HepG2 (cell line): Measurements from ENCODE around the gene HAUS1. TPM values are rescaled to one million over a fixed set of nuclear protein-coding genes. Genes with fewer than 3 reads are reported as not detected.

Experiments
- BHLHE40 ChIP-seq: IDR thresholded peaks from 2 replicates; pipeline ENCODE4 v1.6.1; 2011; ENCODE audit warnings: low read length, improper control_type of control experiment
- BRD4 ChIP-seq: sonication (generic); formaldehyde crosslinking; IDR thresholded peaks from 2 replicates; pipeline ENCODE4 v1.4.0; 2020; ENCODE audit warnings: missing genetic modification reagents
- HOMEZ ChIP-seq: IDR thresholded peaks from 2 replicates; pipeline ENCODE4 v1.6.1; 2016; ENCODE audit warnings: low read depth
- KDM3A ChIP-seq: IDR thresholded peaks from 2 replicates; pipeline ENCODE4 v1.6.1; 2018; ENCODE audit warnings: low read depth, missing compliant biosample characterization
- MED13 ChIP-seq: sonication (generic); formaldehyde crosslinking; IDR thresholded peaks from 2 replicates; pipeline ENCODE4 v1.5.0; 2020; ENCODE audit warnings: missing genetic modification reagents
- MTF1 ChIP-seq: sonication (generic); formaldehyde crosslinking; IDR thresholded peaks from 2 replicates; pipeline ENCODE4 v1.5.0; 2020; ENCODE audit warnings: missing genetic modification reagents
- NFKBIZ ChIP-seq: IDR thresholded peaks from 2 replicates; pipeline ENCODE4 v1.6.1; 2018; ENCODE audit warnings: missing genetic modification reagents, missing compliant biosample characterization
- PLRG1 ChIP-seq: fragments of 450-650 bp; conservative IDR thresholded peaks from 2 replicates; pipeline ENCODE4 v1.6.1; 2016
- PPARG ChIP-seq: conservative IDR thresholded peaks from 2 replicates; pipeline ENCODE4 v1.6.1; 2016; ENCODE audit warnings: missing biosample characterization, missing genetic modification reagents
- RAD21 ChIP-seq: fragments of 450-650 bp; formaldehyde crosslinking; IDR thresholded peaks from 2 replicates; pipeline ENCODE4 v1.5.0; 2020; ENCODE audit warnings: mild to moderate bottlenecking
- RFXAP ChIP-seq: sonication (generic); formaldehyde crosslinking; IDR thresholded peaks from 2 replicates; pipeline ENCODE4 v1.4.0; 2020; ENCODE audit warnings: missing genetic modification reagents, borderline replicate concordance
- SATB2 ChIP-seq: sonication (generic); formaldehyde crosslinking; IDR thresholded peaks from 2 replicates; pipeline ENCODE4 v1.5.0; 2020; ENCODE audit warnings: missing genetic modification reagents
- SIX4 ChIP-seq: sonication (generic); formaldehyde crosslinking; IDR thresholded peaks from 2 replicates; pipeline ENCODE4 v1.4.0; 2020; ENCODE audit warnings: missing genetic modification reagents
- SPEN ChIP-seq: sonication (generic); formaldehyde crosslinking; IDR thresholded peaks from 2 replicates; pipeline ENCODE4 v1.5.1; 2020; ENCODE audit warnings: low read depth, mild to moderate bottlenecking, missing genetic modification reagents
- THAP7 ChIP-seq: sonication (generic); formaldehyde crosslinking; IDR thresholded peaks from 2 replicates; pipeline ENCODE4 v1.8.1; 2023; ENCODE audit warnings: mild to moderate bottlenecking, missing genetic modification reagents
- THRA ChIP-seq: sonication (generic); formaldehyde crosslinking; IDR thresholded peaks from 2 replicates; pipeline ENCODE4 v1.4.0; 2020; ENCODE audit warnings: missing genetic modification reagents, borderline replicate concordance
- TP53 ChIP-seq: sonication (generic); formaldehyde crosslinking; conservative IDR thresholded peaks from 2 replicates; pipeline ENCODE4 v1.4.0; 2020; ENCODE audit warnings: missing genetic modification reagents
- USF2 ChIP-seq, 2 experiments: sonication (generic) in 1 of 2; formaldehyde crosslinking in 1 of 2; IDR thresholded peaks; 2 replicates each; pipeline versions ENCODE4 v1.5.1 to v1.6.1; 2011 to 2020; ENCODE audit warnings: borderline replicate concordance in 1 of 2, low read depth in 1 of 2, low read length in 1 of 2, mild to moderate bottlenecking in 1 of 2, missing genetic modification reagents in 1 of 2, moderate library complexity in 1 of 2
- ZBTB2 ChIP-seq: sonication (generic); formaldehyde crosslinking; IDR thresholded peaks from 2 replicates; pipeline ENCODE4 v1.8.0; 2022; ENCODE audit warnings: low read depth, missing genetic modification reagents
- ZNF441 ChIP-seq: sonication (generic); formaldehyde crosslinking; IDR thresholded peaks from 2 replicates; pipeline ENCODE4 v1.7.0; 2021; ENCODE audit warnings: missing genetic modification reagents, borderline replicate concordance
- ZNF670 ChIP-seq: sonication (generic); formaldehyde crosslinking; IDR thresholded peaks from 2 replicates; pipeline ENCODE4 v1.8.0; 2022; ENCODE audit warnings: mild to moderate bottlenecking, missing genetic modification reagents, borderline replicate concordance
- ZNF777 ChIP-seq: sonication (generic); formaldehyde crosslinking; IDR thresholded peaks from 2 replicates; pipeline ENCODE4 v1.4.0; 2020; ENCODE audit warnings: missing genetic modification reagents
- polyA plus RNA-seq, 8 experiments: library from polyadenylated mRNA; depleted of rRNA in 3 of 8; stranded (reverse) in 7 of 8; unstranded in 1 of 8; fragments of >200 nt; fragmentation: Illumina TruSeq in 4 of 8; extraction: Trizol in 4 of 8; gene quantifications; 2 replicates each; pipeline versions ENCODE4 v1.2.1 to v1.2.3, GENCODE V29; 2011 to 2016; ENCODE audit warnings: low read depth in 4 of 8, missing spikeins in 1 of 8, mixed read lengths in 1 of 8; ENCODE audit not compliant: insufficient read depth in 1 of 8
- total RNA-seq, 5 experiments: library from RNA; depleted of rRNA; stranded (reverse); fragments of >200 nt; fragmentation: Illumina TruSeq; extraction: Trizol; gene quantifications; 2 replicates each; pipeline ENCODE4 v1.2.3, GENCODE V29; 2016; ENCODE audit warnings: low read depth in 1 of 5

Gene HAUS1
- total and polyA plus RNA-seq, 2 of the 13 experiments (the other 11 are each of a cell fraction or from before 2014, with no cell fraction given), result 20.6 to 59.2 TPM

GRCh38 chr18:46173393-46174341 lies 69.5 kb downstream of the HAUS1 start (continued):
- TF ChIP-seq KDM3A (CRISPR knock-in tag) (peak; percentile 95), ZNF670 (CRISPR knock-in tag) (0 out of 2 replicates have a peak, but pooled peaks have one; percentile 51), THRA (CRISPR knock-in tag) (peak; percentile 39; the same call in 1 of the 2 replicates), BRD4 (CRISPR knock-in tag) (no peak), THAP7 (CRISPR knock-in tag) (peak; percentile 82; the same call in 1 of the 2 replicates), PLRG1 (no peak), RFXAP (CRISPR knock-in tag) (peak; percentile 86), BHLHE40 (no peak), ZNF441 (peak; percentile 75), SIX4 (0 out of 2 replicates have a peak, but pooled peaks have one; percentile 37), SATB2 (peak; percentile 34; the same call in 1 of the 2 replicates), SPEN (CRISPR knock-in tag) (peak; percentile 79; the same call in 1 of the 2 replicates), ZNF777 (peak; percentile 99), PPARG (CRISPR knock-in tag) (peak; percentile 58; the same call in 1 of the 2 replicates), MED13 (CRISPR knock-in tag) (no peak), NFKBIZ (CRISPR knock-in tag) (peak; percentile 71; the same call in 1 of the 2 replicates), HOMEZ (CRISPR knock-in tag) (0 out of 2 replicates have a peak, but pooled peaks have one; percentile 63), MTF1 (no peak), ZBTB2 (peak; percentile 74), TP53 (no peak), RAD21 (CRISPR knock-in tag) (peak; percentile 86), USF2 (IDR thresholded peaks at IDR 0.05; ENCODE audit: low read depth, low read length) (no peak), USF2 (CRISPR knock-in tag; IDR thresholded peaks at IDR 0.05; ENCODE audit: borderline replicate concordance) (no peak; the same call in 1 of the 2 replicates)
